Limb (tissue), 2 donors: Measurements from ENCODE around the gene AGAP3.

Experiments used
- DNase-seq, 2 donors: peaks; one replicate each; pipeline ENCODE4 v3.0.0-alpha.2; 2016; ENCODE audit errors: extremely low spot score in 2 of 2

Gene AGAP3

DNA sequence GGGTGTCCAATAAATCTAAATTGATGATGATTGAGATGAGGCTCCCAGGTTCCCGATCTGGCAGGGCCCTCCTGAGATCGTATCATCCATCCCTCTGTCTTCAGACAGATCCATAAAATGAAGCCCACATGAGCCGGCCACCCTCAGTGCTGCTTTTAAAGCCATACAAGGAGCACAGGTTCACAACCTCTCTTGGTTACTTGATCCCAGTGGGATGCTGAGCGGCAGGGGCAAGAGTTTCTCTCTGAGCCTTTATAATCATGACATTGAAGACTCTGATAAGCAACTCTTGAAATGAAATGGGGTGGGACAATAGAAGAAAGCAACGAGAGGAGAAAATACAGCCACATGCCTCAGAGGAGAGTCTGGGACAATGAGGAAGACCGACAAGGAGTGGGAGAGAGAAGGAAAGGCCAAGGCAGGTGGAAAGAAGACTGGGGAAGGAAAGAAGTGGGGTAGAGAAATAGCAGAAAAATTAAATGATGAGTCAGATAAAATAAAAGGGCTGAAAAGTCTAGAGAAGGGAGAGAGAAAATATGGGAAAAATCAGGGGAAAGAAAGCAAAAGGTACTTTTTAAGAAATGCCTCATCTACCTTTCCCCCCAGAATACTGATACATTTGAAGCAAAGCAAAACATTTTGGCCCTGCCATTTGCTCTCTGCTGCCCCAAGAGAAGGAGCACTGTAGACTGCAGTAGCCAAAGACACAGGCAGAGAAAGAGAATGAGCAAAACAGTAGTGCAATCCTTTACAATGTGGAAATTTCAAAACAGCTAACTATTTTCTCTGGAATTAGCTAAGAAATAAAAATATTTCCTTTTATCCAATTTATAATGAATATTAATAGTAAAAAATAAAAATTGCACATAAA lies 66.6 kb downstream of the AGAP3 start:
- no peak for DNase-seq

- DNase-seq = no peak
These were observed 71.5 kb downstream of the AGAP3 start for GRCh38 chr7:151157645-151158329.

- DNase-seq = no peak
These were observed 75.5 kb downstream of the AGAP3 start for GRCh38 chr7:151161757-151162156.

DNA sequence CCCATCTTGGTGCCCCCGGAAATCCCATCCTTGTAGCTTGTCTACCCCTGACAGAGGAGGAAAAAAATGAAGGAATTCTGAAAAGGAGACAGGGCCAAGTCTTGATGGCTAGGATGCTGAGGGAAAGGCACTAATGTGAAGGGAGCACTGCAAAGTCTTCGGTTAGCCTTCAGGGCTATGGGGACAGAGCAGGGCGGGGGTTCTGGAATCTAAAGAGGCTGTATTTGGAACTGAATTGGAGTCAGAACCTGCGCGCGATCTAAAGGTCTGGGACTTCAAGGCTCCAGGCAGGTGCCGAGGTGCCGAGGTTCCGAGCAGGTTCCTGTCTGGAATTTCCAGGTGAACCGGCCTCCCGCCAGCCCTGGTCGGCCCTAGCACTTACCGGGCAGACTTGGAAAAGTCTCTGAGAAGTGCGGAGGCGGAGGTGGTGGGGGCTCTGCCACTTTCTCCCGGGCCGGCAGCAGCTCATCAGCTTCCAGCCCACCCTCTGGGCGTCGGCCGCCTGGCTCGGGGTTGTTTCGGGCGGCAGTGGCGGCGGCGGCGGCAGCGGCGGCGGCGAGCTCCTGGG lies 80.4 kb downstream of the AGAP3 start:
- DNase-seq = no peak

GRCh38 chr7:151167197-151167961 lies 81.1 kb downstream of the AGAP3 start, which contains the start of gene GBX1:
GBX1 (minus strand) TSS chr7:151167694; CDS start chr7:151167548, 146 bp downstream.
- peak in 1 of 2 donors; percentile 67 for DNase-seq

- DNase-seq = peak in 1 of 2 donors; percentile 59
These were observed 81.9 kb downstream of the AGAP3 start for GRCh38 chr7:151168003-151168786.

DNA sequence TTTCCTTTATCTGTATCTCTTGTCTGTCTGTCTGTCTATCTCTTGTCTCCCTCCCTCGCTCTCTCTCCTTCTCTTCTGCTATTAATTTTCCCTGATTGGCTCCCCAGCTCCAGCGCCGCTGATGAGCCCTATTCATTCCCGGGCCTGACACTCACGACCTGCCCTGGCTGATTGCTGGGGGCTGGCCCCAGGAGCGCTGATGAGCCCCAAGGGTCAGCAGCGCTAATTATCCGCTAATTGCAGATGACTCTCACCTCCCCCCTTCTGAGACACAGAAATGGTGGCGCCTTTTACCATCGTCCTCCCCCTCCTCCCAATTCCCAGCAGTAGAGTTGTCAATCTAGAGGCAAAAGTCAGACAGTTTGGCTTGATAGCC lies 82.5 kb downstream of the AGAP3 start:
- no peak for DNase-seq

DNA sequence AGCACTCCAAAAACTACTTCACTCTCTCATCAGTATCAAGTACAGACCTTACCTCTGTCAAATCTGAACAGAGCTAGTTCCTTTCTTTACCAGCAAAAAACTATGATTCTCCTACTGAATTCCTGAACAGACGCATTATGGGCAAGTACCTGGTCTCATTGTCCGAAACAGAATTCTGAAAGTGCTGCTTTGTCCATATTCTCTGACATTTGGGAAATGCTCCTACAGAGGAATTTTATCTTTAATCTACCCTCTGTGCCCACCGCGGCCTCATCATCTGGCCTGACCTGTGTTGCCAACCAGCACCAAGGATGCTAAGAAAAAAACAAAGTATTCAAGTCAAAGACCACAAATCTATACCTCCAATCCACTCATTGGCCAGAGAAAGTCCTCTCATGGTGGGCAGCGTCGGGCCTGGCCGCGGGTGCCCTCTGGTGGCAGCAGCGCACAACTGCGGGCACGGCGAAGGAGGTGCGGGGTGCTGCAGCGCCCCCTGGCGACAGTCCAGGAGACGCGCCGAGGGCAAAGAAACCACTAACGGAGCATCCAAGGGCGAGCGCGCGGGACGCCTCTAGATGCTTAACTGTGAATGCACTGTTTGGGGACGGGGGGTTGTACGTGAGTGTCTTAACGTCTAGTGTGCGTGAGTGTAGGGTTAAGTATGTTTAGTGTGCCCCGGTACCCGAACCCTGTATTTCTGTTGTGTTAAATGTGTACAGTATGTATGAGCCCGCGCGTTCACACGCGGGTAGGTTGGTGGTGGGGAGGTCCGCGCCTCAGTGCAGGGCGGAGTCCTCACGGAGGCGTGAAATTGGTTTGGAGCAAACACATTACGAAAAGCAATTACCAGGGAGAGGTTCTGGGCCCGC lies 86.2 kb downstream of the AGAP3 start:
- DNase-seq = peak; percentile 72 to 91

- no peak for DNase-seq
These were observed 87.3 kb downstream of the AGAP3 start for GRCh38 chr7:151173386-151174245.

GRCh38 chr7:151174246-151175046 lies 88.2 kb downstream of the AGAP3 start:
- DNase-seq = peak in 1 of 2 donors; percentile 48

DNA sequence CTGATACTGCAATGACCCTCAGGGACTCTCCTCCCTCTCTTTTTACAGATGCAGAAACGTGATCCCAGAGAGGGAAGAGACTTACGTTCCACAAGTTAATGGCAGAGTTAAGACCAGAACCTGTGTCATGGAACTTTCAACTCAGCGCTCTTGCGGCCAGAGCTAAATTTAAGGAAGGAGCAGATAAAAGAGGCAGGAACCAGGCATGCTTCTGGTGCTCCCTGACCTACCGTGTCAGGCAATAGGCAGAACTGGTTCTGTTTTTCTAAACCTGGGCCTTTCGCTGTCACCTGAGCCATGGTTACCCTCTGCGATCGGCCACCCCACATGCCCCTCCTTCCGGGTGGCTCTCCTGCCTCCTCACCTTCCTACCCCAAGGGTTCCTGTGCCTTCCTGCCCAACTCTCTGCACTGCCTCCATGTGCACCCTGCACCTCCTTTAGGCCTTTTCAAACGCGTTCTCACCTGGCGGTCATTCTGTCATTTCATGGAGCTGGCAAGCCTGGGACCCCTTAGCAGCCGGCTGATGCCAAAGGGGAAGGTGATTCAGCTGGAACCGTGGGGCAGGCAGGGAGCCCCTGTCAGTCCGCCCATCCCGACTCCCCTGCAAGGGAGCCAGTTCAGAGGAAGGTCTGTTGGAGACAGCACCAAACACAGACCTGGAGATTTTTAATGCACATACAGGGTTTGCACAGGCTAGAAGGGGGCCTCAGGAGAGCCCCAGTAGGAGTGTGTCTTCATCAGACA lies 88.9 kb downstream of the AGAP3 start:
- no peak for DNase-seq

- no peak for DNase-seq
These were observed 89.6 kb downstream of the AGAP3 start for GRCh38 chr7:151175793-151176311.

DNA sequence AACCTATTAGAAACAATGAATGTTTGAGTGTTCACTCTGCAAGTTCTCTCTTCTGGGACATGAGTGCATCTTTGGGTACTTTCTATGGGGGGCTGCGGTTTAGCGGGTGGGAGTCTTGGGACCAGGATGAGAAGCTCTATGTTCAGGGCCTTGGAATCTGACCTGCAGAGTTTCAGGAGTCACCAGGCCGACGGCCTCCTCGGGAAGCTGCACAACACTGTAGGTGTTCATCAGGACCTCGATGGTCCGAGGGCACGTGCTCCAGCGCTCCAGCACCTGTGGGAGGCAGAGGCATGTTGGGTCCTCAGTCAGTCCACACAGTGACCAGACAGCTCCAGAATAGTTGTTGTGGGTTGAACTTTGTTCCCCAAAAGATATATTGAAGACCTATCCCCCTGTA lies 90.1 kb downstream of the AGAP3 start:
- DNase-seq = no peak

DNA sequence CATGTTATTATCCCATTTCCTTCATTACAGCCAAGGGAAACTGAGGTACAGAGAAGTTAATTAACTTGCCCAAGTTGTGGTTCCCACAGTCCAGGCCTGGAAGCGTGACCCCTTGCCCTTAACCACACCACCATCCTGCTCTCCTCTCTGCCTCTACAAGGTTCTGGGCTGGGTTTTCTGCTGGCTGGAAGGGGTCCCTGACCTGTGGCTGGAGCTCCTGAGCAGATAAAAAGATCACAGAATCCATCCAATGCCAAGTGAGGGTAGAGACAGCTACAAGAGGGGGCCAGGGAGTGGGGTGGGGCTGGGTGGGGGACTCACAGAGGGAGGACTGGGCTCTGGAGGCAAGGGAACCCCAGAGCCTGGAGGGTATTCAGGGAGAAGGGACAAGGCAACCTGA lies 91.0 kb downstream of the AGAP3 start:
- no peak for DNase-seq

- DNase-seq = no peak
These were observed 92.0 kb downstream of the AGAP3 start for GRCh38 chr7:151178236-151178635.

DNA sequence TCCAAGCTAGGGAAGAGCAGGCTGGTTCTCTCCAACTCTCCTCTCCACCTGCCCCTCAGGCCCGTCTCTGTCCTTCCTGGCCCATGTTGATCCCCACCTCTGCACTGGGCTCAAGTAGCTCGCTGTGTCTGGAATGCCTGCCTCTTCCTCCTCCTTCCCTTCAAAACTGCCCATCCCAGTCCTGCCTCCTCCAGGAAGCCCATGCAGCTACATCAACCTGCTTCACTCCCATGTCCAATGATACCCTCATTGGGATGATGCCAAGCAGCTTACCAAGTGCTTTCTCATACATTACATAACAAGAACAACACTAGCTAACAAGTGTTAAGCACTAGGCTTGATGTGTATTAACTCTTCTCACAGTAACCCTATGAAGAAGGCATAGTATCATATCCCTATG lies 92.6 kb downstream of the AGAP3 start:
- no peak for DNase-seq

DNA sequence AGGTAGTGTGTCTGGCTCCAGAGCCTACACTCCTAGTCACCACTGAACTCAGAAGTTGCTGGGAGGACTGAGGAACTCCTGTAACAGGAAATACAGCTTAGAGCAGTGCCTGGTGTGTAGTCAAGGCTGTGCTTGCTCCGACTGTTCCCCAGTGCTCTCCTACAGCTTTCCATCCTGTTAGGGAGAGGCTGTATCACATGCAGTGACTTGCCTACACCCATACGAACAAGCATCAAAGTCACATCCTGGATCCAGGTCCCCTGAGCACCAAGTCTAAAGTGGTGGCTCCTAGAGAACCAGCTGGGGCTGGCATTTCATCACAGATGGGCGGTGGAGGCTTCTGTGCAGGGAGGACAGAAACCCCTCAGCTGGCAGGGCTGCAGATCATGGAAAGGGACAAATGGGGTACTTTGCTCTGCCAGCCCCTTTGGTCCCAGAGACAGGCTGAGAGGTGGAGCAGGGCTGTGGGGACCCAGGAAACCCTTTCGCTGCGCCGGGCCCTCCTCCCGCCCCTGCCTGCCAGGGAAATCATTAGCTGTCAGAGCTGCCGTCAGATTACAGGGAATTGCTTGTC lies 93.1 kb downstream of the AGAP3 start:
- no peak for DNase-seq
